ENCODE results near the gene ASCC2. TPM values are rescaled to one million over a fixed set of nuclear protein-coding genes. Genes with fewer than 3 reads are reported as not detected.

The ASCC2 gene
- total RNA-seq, 2 experiments from 2014 or later, result 86.5 to 91.4 TPM

DNA sequence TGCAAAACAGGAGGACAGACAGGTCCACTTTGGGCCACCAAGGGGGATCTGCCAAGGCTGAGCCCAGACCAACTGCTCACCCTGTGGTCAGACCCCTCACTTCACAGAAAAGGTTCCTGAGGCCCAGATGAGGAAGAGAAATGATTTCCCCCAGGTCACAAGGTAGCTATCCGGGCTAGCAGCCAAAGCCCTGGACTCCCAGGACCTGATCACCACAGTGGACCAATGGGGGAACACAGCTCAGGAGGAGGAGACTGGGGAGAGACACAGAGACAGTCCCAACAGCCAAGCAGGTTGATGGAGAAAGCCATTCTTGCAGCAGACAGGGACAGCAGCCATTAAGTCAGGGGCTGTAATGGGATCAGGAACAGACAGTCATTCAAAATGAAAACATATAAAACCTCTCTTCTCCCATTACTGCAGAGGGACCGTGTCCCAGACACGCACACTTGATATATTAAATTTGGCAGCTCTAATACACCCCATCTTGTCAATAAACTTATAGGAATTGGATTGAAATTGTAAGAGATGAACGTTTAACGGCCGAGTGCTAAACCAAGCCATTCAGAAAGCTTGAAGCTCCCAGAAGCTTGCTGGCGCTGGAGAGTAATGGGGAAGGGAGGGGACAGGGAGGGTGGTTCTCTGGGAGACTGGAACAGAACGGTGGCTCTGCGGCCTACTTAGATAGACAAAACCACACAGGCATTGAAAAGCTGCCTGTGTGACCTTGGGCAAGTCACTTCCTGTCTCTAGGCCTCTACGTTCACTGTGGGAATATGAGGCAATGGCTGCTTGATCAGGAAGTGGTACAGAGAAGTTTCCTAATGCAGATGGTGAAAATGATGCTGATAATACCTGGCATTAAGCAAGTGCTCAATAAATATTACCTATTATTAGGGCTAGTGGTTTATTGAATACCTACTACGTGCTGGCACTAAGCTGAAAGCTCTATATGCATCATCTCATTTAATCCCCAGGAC lies 87.2 kb downstream of the ASCC2 start:
- CTCF ChIA-PET, result interaction anchor here (1.7 kb wide), 1 partner anchor 254 kb away, joined by 7 read pairs; no protein-coding TSS in a partner anchor
- H3K4me1 Mint-ChIP-seq (ENCODE audit: low read depth), result peaks cover 30% of the 10 kb centered on the region
- POLR2A ChIA-PET, result interaction anchor here (2.0 kb wide), 1 partner anchor 16 kb away, joined by 8 read pairs; the partner anchor contains the start of genes UQCR10 and ZMAT5
- no peaks in the 10 kb centered on the region for H3K9me3 Mint-ChIP-seq (ENCODE audit: insufficient read depth)
- no peaks in the 10 kb centered on the region for H3K27me3 Mint-ChIP-seq (ENCODE audit: low read depth)
- H3K4me3 Mint-ChIP-seq, result no peak overlapping the region
- peaks cover 5% of the 10 kb centered on the region for H3K36me3 Mint-ChIP-seq (ENCODE audit: low read depth)
- DNase-seq (peak; percentile 61), ATAC-seq (peak; percentile 87)
- H3K27ac Mint-ChIP-seq, result peak overlapping the region; percentile 88

DNA sequence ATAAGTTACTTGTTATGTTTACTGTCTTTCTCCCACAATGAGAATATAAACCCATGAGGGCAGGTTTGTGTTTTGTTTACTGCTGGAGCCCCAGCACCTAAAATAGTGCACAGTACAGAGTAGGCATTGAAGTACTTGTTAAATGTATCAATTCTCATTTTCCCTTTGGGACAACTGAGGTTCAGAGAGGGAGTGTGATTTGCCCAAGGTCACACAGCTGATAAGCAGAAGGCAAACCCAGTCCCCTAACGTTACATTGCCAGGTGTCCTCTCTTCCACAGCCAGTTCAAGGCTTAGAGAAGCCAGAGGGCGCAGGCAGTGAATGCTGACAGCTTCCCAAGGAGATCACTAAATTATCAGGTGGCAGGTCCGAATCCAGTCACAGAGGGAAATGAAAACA lies 88.0 kb downstream of the ASCC2 start:
- DNase-seq, result no peak
- Mint-ChIP-seq H3K9me3 (ENCODE audit: insufficient read depth) (no peaks in the 10 kb centered on the region), H3K4me3 (no peak overlapping the region), H3K27me3 (ENCODE audit: low read depth) (no peaks in the 10 kb centered on the region), H3K27ac (peak overlapping the region; percentile 88), H3K36me3 (ENCODE audit: low read depth) (peaks cover 7% of the 10 kb centered on the region), H3K4me1 (ENCODE audit: low read depth) (peaks cover 30% of the 10 kb centered on the region)
- ChIA-PET POLR2A (interaction anchor here (0.6 kb wide), 1 partner anchor 27 kb away, joined by 3 read pairs; no protein-coding TSS in a partner anchor), CTCF (interaction anchor here (2.5 kb wide), 1 partner anchor 125 kb away, joined by 8 read pairs; no protein-coding TSS in a partner anchor)
- ATAC-seq, result no peak

DNA sequence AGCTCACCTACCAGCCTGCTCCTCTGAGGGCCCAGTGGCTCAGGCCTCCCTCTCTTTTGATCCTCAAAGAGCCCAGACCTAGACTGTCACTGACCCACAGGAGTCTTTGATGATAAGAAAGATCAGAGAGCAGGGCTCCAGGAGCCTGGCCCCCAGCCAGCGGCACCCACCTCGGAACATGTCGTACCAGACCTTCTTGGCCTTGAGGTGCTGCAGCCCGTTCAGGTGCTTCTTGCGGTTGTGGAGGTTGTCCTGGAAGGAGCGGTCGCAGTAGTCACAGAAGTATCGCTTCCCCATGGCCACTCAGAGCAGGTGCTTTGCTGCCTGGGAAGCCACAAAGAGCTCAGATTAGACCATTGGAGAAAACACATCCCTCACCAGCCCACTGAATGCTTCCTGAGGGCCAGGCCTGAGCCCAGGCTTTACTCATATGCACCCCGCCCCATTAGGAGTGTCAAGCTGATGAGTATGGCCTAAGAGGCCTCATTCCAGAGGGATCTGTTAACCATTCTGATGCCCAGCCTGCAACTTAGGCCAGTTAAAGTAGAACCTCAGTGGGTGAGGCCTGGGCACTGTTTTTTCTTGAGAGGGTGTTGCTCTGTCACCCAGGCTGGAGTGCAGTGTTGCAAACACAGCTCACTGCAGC lies 89.7 kb downstream of the ASCC2 start:
- Mint-ChIP-seq H3K4me1 (ENCODE audit: low read depth) (peaks cover 30% of the 10 kb centered on the region), H3K27me3 (ENCODE audit: low read depth) (no peaks in the 10 kb centered on the region), H3K9me3 (ENCODE audit: insufficient read depth) (no peaks in the 10 kb centered on the region), H3K4me3 (no peak overlapping the region), H3K27ac (no peak overlapping the region), H3K36me3 (ENCODE audit: low read depth) (peaks cover 7% of the 10 kb centered on the region)
- CTCF ChIA-PET, result interaction anchor here (2.5 kb wide), 1 partner anchor 123 kb away, joined by 8 read pairs; no protein-coding TSS in a partner anchor
- DNase-seq (no peak), ATAC-seq (no peak)
- POLR2A ChIA-PET, result no interaction called here

DNA sequence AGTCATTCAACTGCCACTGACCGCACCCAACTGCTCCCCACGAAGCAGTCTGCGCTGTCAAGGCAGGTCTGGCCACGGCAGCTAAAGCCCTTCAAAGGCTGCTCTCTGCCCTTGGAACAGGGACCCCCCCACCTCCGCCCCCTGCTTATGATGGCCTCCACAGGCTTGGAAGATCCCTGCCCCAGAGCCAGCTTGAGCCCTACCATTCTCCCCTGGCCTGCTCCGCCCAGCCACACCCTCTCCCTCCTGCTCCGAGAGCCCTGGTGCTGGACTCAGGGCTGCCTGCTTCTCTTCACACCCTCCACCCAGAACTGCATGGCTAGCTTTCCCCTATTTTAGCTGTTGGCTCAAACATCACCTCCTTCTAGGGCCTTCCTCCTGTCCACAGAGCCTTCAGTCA lies 90.2 kb downstream of the ASCC2 start:
- ATAC-seq (no peak), DNase-seq (no peak)
- ChIA-PET POLR2A (no interaction called here), CTCF (interaction anchor here (2.5 kb wide), 1 partner anchor 122 kb away, joined by 8 read pairs; no protein-coding TSS in a partner anchor)
- H3K27me3 Mint-ChIP-seq (ENCODE audit: low read depth), result no peaks in the 10 kb centered on the region
- H3K36me3 Mint-ChIP-seq (ENCODE audit: low read depth), result peaks cover 7% of the 10 kb centered on the region
- no peak overlapping the region for H3K27ac Mint-ChIP-seq
- H3K4me1 Mint-ChIP-seq (ENCODE audit: low read depth), result peaks cover 30% of the 10 kb centered on the region
- H3K4me3 Mint-ChIP-seq, result no peak overlapping the region
- H3K9me3 Mint-ChIP-seq (ENCODE audit: insufficient read depth), result no peaks in the 10 kb centered on the region

DNA sequence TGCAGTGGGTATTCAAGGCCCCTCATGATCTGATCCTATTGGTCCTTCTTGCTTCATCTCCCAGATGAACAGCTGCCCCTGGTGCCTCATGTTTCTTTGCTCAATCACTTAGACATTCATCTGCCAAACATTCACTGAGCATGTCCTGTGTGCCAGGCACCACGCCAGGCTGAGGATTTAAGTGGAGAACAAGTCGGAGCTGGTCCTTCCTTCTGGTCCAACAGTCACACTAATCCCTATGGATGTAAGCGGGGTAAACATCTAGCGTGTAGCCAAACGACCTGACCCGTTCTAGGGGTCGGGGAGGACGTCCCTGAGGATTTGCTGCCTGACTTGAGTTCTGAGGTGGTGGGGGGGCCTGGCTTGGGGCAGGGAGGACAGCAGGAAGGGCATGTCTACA lies 93.2 kb downstream of the ASCC2 start:
- DNase-seq (no peak), ATAC-seq (no peak)
- H3K27me3 Mint-ChIP-seq (ENCODE audit: low read depth), result no peaks in the 10 kb centered on the region
- H3K9me3 Mint-ChIP-seq (ENCODE audit: insufficient read depth), result no peaks in the 10 kb centered on the region
- H3K4me1 Mint-ChIP-seq (ENCODE audit: low read depth), result peaks cover 12% of the 10 kb centered on the region
- CTCF ChIA-PET, result no interaction called here
- no peak overlapping the region for H3K27ac Mint-ChIP-seq
- H3K4me3 Mint-ChIP-seq, result no peak overlapping the region
- POLR2A ChIA-PET, result no interaction called here
- peaks cover 8% of the 10 kb centered on the region for H3K36me3 Mint-ChIP-seq (ENCODE audit: low read depth)

DNA sequence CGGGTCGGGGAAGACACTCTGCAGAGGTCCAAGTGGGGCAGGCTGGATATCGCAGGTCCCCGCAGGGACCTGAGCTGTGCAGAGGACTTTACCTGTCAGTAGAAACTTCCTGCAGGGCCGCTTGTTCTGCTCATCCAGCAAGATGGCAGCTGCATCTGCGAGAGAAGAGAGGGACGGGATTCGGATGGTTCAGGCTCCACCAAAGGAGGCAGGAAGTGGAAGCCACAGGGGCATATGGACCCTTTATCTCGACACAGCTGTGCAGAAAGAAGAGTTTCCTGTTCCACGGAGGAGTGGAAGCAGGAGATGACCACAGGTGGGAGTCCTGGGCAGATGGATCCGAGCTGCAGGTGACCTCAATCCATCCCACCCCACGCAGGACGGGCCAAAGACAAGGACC lies 95.7 kb downstream of the ASCC2 start:
- peaks cover 8% of the 10 kb centered on the region for H3K36me3 Mint-ChIP-seq (ENCODE audit: low read depth)
- H3K27me3 Mint-ChIP-seq (ENCODE audit: low read depth), result no peaks in the 10 kb centered on the region
- no peak for DNase-seq
- H3K4me3 Mint-ChIP-seq, result no peak overlapping the region
- H3K9me3 Mint-ChIP-seq (ENCODE audit: insufficient read depth), result no peaks in the 10 kb centered on the region
- ChIA-PET CTCF (interaction anchor here (0.7 to 1.2 kb wide), 3 partner anchors 16 to 346 kb away, joined by 3 read pairs; no protein-coding TSS in a partner anchor), POLR2A (no interaction called here)
- peak overlapping the region; percentile 49 for H3K27ac Mint-ChIP-seq
- H3K4me1 Mint-ChIP-seq (ENCODE audit: low read depth), result peaks cover 10% of the 10 kb centered on the region
- ATAC-seq, result no peak

DNA sequence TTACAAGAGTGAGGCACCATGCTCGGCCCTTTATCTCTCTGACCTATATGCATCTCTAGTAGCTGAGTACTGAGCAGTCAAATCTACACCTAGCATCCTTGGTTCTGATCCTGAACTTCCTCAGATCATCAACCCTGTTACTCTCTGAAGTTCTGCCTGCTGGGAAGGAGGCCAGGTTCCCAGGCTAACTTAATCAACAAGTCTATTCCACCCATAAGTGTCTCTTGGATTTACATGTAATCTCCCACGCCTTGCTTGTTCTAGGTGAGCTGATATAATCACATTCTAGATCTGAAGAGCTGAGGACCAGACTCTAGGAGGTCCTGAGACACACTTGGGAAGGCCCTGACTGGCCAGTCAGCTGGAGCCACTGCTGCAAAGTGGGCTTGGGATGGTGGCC lies 96.1 kb downstream of the ASCC2 start:
- ATAC-seq (no peak), DNase-seq (no peak)
- Mint-ChIP-seq H3K9me3 (ENCODE audit: insufficient read depth) (no peaks in the 10 kb centered on the region), H3K4me3 (no peak overlapping the region), H3K27ac (peak overlapping the region; percentile 49), H3K27me3 (ENCODE audit: low read depth) (no peaks in the 10 kb centered on the region), H3K36me3 (ENCODE audit: low read depth) (peaks cover 8% of the 10 kb centered on the region), H3K4me1 (ENCODE audit: low read depth) (peaks cover 10% of the 10 kb centered on the region)
- ChIA-PET POLR2A (interaction anchor here (0.6 kb wide), 1 partner anchor 645 kb away, joined by 3 read pairs; no protein-coding TSS in a partner anchor), CTCF (interaction anchor here (1.1 kb wide), 1 partner anchor 15 kb away, joined by 3 read pairs; no protein-coding TSS in a partner anchor)

DNA sequence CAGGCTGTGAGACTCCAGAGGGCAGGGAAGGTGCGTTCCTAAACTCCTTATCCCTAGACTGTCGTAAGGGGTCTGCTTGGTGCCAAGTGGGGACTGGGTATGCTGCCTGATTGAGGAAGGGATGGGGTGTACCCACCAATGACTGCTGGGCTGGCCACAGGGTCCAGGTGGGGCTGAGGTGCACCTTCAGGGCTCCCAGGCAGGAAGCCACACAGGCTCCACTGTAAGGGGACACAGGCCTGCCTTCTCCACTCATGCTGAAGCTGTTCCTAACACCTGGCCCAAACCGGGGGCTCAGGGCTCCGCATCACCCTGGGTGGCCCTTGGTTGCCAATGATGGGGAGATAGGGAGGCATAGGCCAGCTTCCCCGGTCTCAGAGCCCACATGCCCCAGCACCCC lies 97.9 kb downstream of the ASCC2 start:
- Mint-ChIP-seq H3K4me1 (ENCODE audit: low read depth) (peaks cover 10% of the 10 kb centered on the region), H3K27ac (no peak overlapping the region), H3K4me3 (no peak overlapping the region), H3K36me3 (ENCODE audit: low read depth) (peaks cover 5% of the 10 kb centered on the region), H3K9me3 (ENCODE audit: insufficient read depth) (no peaks in the 10 kb centered on the region), H3K27me3 (ENCODE audit: low read depth) (no peaks in the 10 kb centered on the region)
- POLR2A ChIA-PET, result no interaction called here
- CTCF ChIA-PET, result interaction anchor here (0.5 kb wide), 1 partner anchor 348 kb away, joined by 3 read pairs; no protein-coding TSS in a partner anchor
- DNase-seq, result no peak
- ATAC-seq, result no peak

DNA sequence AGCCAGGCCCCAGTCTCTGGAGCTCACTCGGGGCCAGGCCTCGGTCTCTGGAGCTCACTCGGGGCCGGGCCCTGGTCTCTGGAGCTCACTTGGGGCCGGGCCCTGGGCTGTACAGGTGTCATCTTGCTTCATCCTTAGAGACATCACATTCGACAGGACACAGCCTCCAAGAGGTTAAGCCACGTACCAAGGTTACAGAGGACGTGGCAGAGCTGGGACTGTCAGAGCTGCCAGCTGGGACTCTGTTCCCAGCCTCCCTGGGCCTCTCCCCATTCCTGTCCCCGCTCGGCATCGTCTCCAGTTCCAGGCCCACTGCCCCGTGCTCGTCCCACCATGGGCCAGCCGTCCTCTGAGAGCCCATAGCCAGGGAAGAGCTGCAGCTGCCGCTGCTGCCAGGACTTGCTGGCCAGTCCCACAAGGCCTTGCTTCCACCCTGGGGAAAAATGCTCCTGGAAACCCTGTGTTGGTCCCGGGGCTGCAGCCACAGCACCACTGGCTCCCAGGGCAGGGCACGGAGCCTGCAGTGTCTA lies 98.7 kb downstream of the ASCC2 start:
- H3K36me3 Mint-ChIP-seq (ENCODE audit: low read depth), result peaks cover 5% of the 10 kb centered on the region
- no peak overlapping the region for H3K4me3 Mint-ChIP-seq
- no peak overlapping the region for H3K27ac Mint-ChIP-seq
- peaks cover 10% of the 10 kb centered on the region for H3K4me1 Mint-ChIP-seq (ENCODE audit: low read depth)
- ATAC-seq (no peak), DNase-seq (no peak)
- ChIA-PET CTCF (interaction anchor here (0.5 kb wide), 1 partner anchor 348 kb away, joined by 3 read pairs; no protein-coding TSS in a partner anchor), POLR2A (no interaction called here)
- H3K27me3 Mint-ChIP-seq (ENCODE audit: low read depth), result no peaks in the 10 kb centered on the region
- H3K9me3 Mint-ChIP-seq (ENCODE audit: insufficient read depth), result no peaks in the 10 kb centered on the region
